GM12878 (cell line): ENCODE results near the gene SV2B. TPM values are rescaled to one million over a fixed set of nuclear protein-coding genes. Genes with fewer than 3 reads are reported as not detected.

ENCODE experiments used
- ATAC-seq: fragments of 200-7000 bp; cut with Tn5 transposase; 3 replicates; pipeline ENCODE4 v1.9.1; 2020; ENCODE audit warnings: mild to moderate bottlenecking, moderate library complexity
- BruUV-seq: library from RNA; stranded (reverse); fragments of 400-500 nt; replicated peaks from 2 replicates; lab custom pipeline; 2021; lab: Mats Ljungman, UMichigan
- CTCF ChIA-PET: fragments of 300-600 bp; sonication (Branson Sonifier 250); formaldehyde crosslinking; extraction: SDS; loops from one replicate; lab custom pipeline; 2021; ENCODE audit warnings: inconsistent platforms; lab: Yijun Ruan, JAX
- POLR2A ChIA-PET: fragments of 350-600 bp; formaldehyde crosslinking; extraction: SDS; loops from one replicate; lab custom pipeline; 2021; ENCODE audit warnings: inconsistent platforms; lab: Charles Lee
- RAD21 ChIA-PET: fragments of 300-600 bp; sonication (Branson Sonifier 250); formaldehyde crosslinking; loops from one replicate; lab custom pipeline; 2023; ENCODE audit warnings: antibody characterized with exemption; ENCODE audit not compliant: unreplicated experiment; lab: Charles Lee
- SMC1A ChIA-PET: fragments of 300-600 bp; sonication (Branson Sonifier 250); formaldehyde crosslinking; loops from one replicate; lab custom pipeline; 2023; ENCODE audit not compliant: unreplicated experiment, uncharacterized antibody; lab: Charles Lee
- DNase-seq: peaks from one replicate; pipeline ENCODE4 v3.0.0-alpha.2; 2011; ENCODE audit warnings: low read depth, low spot score
- FAIRE-seq: peaks from 3 replicates; lab custom pipeline; 2011; peaks lifted over from hg19 to GRCh38; lab: Jason Lieb, UNC
- H2AFZ ChIP-seq: 2 replicates; pipeline ENCODE4 v1.6.0; 2011; ENCODE audit warnings: low read depth, low read length, control low read depth; ENCODE audit not compliant: control insufficient read depth
- H3K27ac ChIP-seq: 2 replicates; pipeline ENCODE4 v1.5.1; 2011; ENCODE audit warnings: control low read depth; ENCODE audit not compliant: control insufficient read depth, insufficient read depth
- H3K27me3 ChIP-seq, 2 experiments: replicated peaks in 1 of 2; 2 replicates each; pipeline versions ENCODE4 v1.6.0 to v1.6.1; 2011; ENCODE audit warnings: low read length in 1 of 2; ENCODE audit not compliant: control insufficient read depth in 2 of 2, insufficient read depth in 2 of 2
- H3K36me3 ChIP-seq, 2 experiments: 2 replicates each; pipeline ENCODE4 v1.5.1; 2011; ENCODE audit warnings: low read length in 1 of 2; ENCODE audit not compliant: control insufficient read depth in 2 of 2, insufficient read depth in 2 of 2
- H3K4me1 ChIP-seq: 2 replicates; pipeline ENCODE4 v1.6.1; 2011; ENCODE audit warnings: mild to moderate bottlenecking, low read length, moderate library complexity, mixed read lengths; ENCODE audit not compliant: control insufficient read depth, insufficient read depth
- H3K4me2 ChIP-seq: 2 replicates; pipeline ENCODE4 v1.6.0; 2011; ENCODE audit warnings: control low read depth; ENCODE audit not compliant: control insufficient read depth, insufficient read depth
- H3K4me3 ChIP-seq: fragments of 200-600 bp; sonication (generic); 2 replicates; pipeline ENCODE4 v1.5.1; 2016
- H3K79me2 ChIP-seq: 2 replicates; pipeline ENCODE4 v1.6.0; 2011; ENCODE audit warnings: low read length; ENCODE audit not compliant: control insufficient read depth, insufficient read depth
- H3K9ac ChIP-seq: 2 replicates; pipeline ENCODE4 v1.8.0; 2011; ENCODE audit warnings: low read length, control low read depth, mixed read lengths; ENCODE audit not compliant: control insufficient read depth, insufficient read depth
- H3K9me3 ChIP-seq: replicated peaks from 3 replicates; pipeline ENCODE4 v1.5.1; 2011; ENCODE audit warnings: mild to moderate bottlenecking, low read length; ENCODE audit not compliant: control insufficient read depth, insufficient read depth
- H4K20me1 ChIP-seq: 2 replicates; pipeline ENCODE4 v1.6.0; 2011; ENCODE audit not compliant: control insufficient read depth, insufficient read depth
- BHLHE40 ChIP-seq, 2 experiments: fragments of 450-650 bp in 1 of 2; IDR thresholded peaks; 2 replicates each; pipeline ENCODE4 v1.6.1; 2011 to 2017; ENCODE audit warnings: low read depth in 2 of 2, borderline replicate concordance in 1 of 2, improper control_type of control experiment in 1 of 2, low read length in 1 of 2, mild to moderate bottlenecking in 1 of 2
- CREB1 ChIP-seq: IDR thresholded peaks from 2 replicates; pipeline ENCODE4 v1.6.1; 2012; ENCODE audit warnings: low read depth, mild to moderate bottlenecking, inconsistent platforms
- E2F8 ChIP-seq: fragments of 450-650 bp; IDR thresholded peaks from 2 replicates; pipeline ENCODE4 v1.6.1; 2018; ENCODE audit warnings: mild to moderate bottlenecking, low read depth, moderate library complexity; ENCODE audit not compliant: partially characterized antibody
- HDAC2 ChIP-seq: fragments of 200-600 bp; sonication (generic); IDR thresholded peaks from 2 replicates; pipeline ENCODE4 v1.6.1; 2017
- JUNB ChIP-seq: IDR thresholded peaks from 2 replicates; pipeline ENCODE4 v1.6.1; 2016; ENCODE audit warnings: antibody characterized with exemption, mild to moderate bottlenecking
- RUNX3 ChIP-seq: IDR thresholded peaks from 2 replicates; pipeline ENCODE4 v1.6.1; 2012; ENCODE audit warnings: low read length, inconsistent platforms
- TAF1 ChIP-seq: IDR thresholded peaks from 2 replicates; pipeline ENCODE4 v1.6.1; 2011; ENCODE audit warnings: mild to moderate bottlenecking, low read depth, low read length, borderline replicate concordance
- USF1 ChIP-seq: IDR thresholded peaks from 2 replicates; pipeline ENCODE4 v1.6.1; 2011; ENCODE audit warnings: borderline replicate concordance, low read depth, mild to moderate bottlenecking, moderate library complexity, mixed read lengths, low read length; ENCODE audit not compliant: insufficient read depth; ENCODE audit errors: extremely low read length
- YY1 ChIP-seq: IDR thresholded peaks from 2 replicates; pipeline ENCODE4 v1.6.1; 2011; ENCODE audit warnings: low read depth, mild to moderate bottlenecking, low read length
- whole genome bisulfite sequencing: methylation state at CpG from one replicate; pipeline ENCODE4 v1.1.6; 2016; ENCODE audit warnings: low lambda C conversion rate; ENCODE audit not compliant: insufficient replicate concordance, insufficient coverage; ENCODE audit errors: missing lambda C conversion rate; 5-methylcytosine and 5-hydroxymethylcytosine counted together
- in situ Hi-C: fragments of 300-500 bp; cut with MboI; formaldehyde crosslinking; loops from 9 replicates; pipeline ENCODE4 v1.14.3; 2018; ENCODE audit warnings: mixed read lengths
- intact Hi-C: fragments of 100-400 bp; cut with micrococcal nuclease; formaldehyde crosslinking; loops from one replicate; pipeline ENCODE4 v1.14.2; 2022; ENCODE audit not compliant: unreplicated experiment
- polyA plus RNA-seq, 11 experiments: library from polyadenylated mRNA; depleted of rRNA in 4 of 11; unstranded in 6 of 11; stranded (reverse) in 5 of 11; fragments of >200 nt; fragmentation: Nextera tagmentation in 4 of 11; fragmentation: Illumina TruSeq in 1 of 11; extraction: Ambion mirVana in 4 of 11; extraction: Trizol in 1 of 11; gene quantifications; 1 replicate in 1 of 11; 2 replicates in 10 of 11; pipeline versions ENCODE4 v1.2.1 to v1.2.3, GENCODE V29; 2011 to 2016; ENCODE audit warnings: inconsistent platforms in 2 of 11, missing spikeins in 2 of 11, low read depth in 1 of 11
- total RNA-seq, 4 experiments: library from RNA; depleted of rRNA in 3 of 4; stranded (reverse); fragments of >200 nt in 3 of 4; fragmentation: Illumina TruSeq in 1 of 4; extraction: Trizol in 1 of 4; gene quantifications; 2 replicates each; pipeline versions ENCODE4 v1.2.1 to v1.2.3, GENCODE V29; 2013 to 2021

The SV2B gene
- total and polyA plus RNA-seq, 10 of the 15 experiments (the other 5 are each of a cell fraction or from before 2014, with no cell fraction given) = 0.03 to 1.7 (median 1.3) TPM

DNA sequence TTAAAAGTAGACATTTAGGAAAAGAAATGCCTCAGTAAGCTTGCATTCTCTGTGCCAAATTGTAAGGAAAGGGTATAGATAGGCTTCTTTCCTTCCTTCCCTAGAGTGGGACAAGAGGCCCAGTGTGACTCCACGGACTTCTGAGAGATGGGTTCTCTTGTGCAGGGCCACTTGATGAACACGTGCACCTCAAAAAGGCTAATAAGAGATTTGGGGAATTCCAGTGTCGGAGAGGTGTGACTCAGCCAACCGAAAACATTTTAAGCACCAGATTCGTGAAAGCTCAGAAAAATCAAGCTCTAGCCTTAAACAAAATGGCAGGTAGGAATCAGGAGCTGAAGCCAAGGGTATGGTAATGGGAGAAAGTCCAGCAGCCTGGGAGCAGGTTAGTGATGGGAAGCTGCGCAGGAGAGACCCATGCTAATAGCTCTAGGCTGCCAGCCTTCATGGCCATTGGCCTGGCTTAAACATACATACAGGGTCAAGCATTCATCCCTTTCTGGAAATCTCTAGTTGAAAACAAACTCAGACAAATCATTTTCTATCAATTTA is 56.2 kb downstream of the SV2B start:
- CTCF ChIA-PET = interaction anchor here (1.3 to 1.7 kb wide), 3 partner anchors 12 to 116 kb away, joined by 4 to 5 read pairs (median 4); no protein-coding TSS in a partner anchor
- Histone ChIP-seq H2AFZ (peak overlapping the region; percentile 39; the same call in 1 of the 2 replicates), H3K4me1 (peaks cover 5% of the 10 kb centered on the region), H3K9me3 (no peaks in the 10 kb centered on the region), H3K27me3 (no peaks in the 10 kb centered on the region), H4K20me1 (no peaks in the 10 kb centered on the region), H3K4me2 (0 out of 2 replicates have a peak overlapping the region, but pooled peaks have one; percentile 25), H3K79me2 (no peaks in the 10 kb centered on the region), H3K36me3 (no peaks in the 10 kb centered on the region), H3K9ac (no peak overlapping the region), H3K27ac (no peak overlapping the region), H3K4me3 (no peak overlapping the region)
- 31% methylated on average over 6 of the region's 6 CpGs for WGBS
- POLR2A ChIA-PET = interaction anchor here (1.5 kb wide), 1 partner anchor 29 kb away, joined by 4 read pairs; no protein-coding TSS in a partner anchor
- in situ Hi-C loops = no loop called here
- SMC1A ChIA-PET = interaction anchor here (0.6 to 1.0 kb wide), 2 partner anchors 21 to 198 kb away, joined by 3 read pairs; no protein-coding TSS in a partner anchor
- RAD21 ChIA-PET = interaction anchor here (0.7 kb wide), 1 partner anchor 101 kb away, joined by 3 read pairs; no protein-coding TSS in a partner anchor
- intact Hi-C loops = no loop called here
- TF ChIP-seq E2F8 (no peak), JUNB (peak; percentile 25), YY1 (peak; percentile 63), CREB1 (peak; percentile 35; the same call in 1 of the 2 replicates), RUNX3 (0 out of 2 replicates have a peak, but pooled peaks have one; percentile 15), TAF1 (no peak), USF1 (no peak), BHLHE40 (IDR thresholded peaks at IDR 0.05; ENCODE audit: borderline replicate concordance in 1 of 2, low read depth in 2 of 2, low read length in 1 of 2) (peak; percentile 46 to 52; a peak in 3 of 4 replicates), HDAC2 (no peak)
- ATAC-seq (peak; percentile 46; the same call in 2 of the 3 replicates), FAIRE-seq (no peak), DNase-seq (no peak)
- BruUV-seq = no TSS peak
